Measurements from ENCODE around the gene GDF2.

The GDF2 gene

DNA sequence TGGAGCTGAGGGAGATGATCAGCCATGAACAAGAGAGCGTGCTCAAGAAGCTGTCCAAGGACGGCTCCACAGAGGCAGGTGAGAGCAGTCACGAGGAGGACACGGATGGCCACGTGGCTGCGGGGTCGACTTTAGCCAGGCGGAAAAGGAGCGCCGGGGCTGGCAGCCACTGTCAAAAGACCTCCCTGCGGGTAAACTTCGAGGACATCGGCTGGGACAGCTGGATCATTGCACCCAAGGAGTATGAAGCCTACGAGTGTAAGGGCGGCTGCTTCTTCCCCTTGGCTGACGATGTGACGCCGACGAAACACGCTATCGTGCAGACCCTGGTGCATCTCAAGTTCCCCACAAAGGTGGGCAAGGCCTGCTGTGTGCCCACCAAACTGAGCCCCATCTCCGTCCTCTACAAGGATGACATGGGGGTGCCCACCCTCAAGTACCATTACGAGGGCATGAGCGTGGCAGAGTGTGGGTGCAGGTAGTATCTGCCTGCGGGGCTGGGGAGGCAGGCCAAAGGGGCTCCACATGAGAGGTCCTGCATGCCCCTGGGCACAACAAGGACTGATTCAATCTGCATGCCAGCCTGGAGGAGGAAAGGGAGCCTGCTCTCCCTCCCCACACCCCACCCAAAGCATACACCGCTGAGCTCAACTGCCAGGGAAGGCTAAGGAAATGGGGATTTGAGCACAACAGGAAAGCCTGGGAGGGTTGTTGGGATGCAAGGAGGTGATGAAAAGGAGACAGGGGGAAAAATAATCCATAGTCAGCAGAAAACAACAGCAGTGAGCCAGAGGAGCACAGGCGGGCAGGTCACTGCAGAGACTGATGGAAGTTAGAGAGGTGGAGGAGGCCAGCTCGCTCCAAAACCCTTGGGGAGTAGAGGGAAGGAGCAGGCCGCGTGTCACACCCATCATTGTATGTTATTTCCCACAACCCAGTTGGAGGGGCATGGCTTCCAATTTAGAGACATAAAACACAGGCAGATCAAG, 3.3 kb downstream of the GDF2 start:
- in situ Hi-C loops (cut with HindIII; ENCODE audit: low pct_ligation_motif_present, low pct_unique_long_range_greater_than_20kb, low sequenced_read_pairs), result no loop called here
- DNase-seq, result no peak

DNA sequence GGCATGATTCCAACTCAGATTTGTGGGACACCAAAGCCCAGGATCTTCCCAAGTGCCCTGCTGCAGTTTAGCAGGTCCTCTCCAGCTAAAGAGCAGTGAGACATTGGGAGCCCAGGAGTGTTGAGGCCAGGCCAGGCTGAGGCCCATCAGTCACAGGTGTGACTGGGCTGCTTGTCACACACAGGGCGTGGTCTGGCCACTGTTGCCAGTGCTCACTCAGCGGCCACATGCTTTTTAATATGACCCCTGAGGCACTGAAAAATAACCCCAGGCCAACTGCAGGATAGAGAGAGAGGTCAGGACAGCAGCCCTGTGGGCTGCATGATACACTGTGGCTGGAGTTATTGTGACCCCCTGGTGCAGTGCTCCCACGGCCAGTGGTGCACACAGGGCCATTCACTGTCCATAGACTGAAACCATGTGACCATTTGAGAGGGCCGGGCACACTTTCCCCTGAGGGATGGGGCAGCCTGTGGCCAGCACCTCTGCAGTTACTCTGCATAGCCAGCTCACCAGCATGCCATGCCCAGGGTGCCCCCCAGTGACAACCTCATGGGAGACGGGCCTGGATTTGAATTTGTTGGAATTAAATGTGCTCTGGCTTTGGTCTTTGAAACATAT, 4.2 kb downstream of the GDF2 start:
- in situ Hi-C loops (cut with HindIII; ENCODE audit: low pct_ligation_motif_present, low pct_unique_long_range_greater_than_20kb, low sequenced_read_pairs), result no loop called here
- DNase-seq, result no peak

DNA sequence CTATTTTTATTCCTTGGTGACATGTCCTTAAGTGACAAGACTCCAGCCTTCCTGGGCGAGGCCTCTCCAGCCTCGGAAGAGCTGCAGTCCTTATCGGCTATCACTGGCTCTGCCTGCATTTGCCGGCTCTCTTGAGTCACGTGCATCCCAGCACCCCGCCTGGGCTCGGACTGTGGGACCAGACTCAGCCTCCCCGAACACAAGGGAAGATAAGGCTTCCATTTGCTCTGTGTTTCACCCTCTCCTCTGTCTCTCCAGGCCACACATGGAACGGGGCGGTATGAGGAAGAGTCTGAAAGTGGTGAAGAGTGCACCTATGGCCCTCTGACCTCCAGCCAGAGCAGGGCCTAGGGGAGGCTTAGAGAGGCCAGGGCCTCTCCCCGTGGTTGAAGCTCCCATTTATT, 4.7 kb downstream of the GDF2 start:
- no peak for DNase-seq
- in situ Hi-C loops (cut with HindIII; ENCODE audit: low pct_ligation_motif_present, low pct_unique_long_range_greater_than_20kb, low sequenced_read_pairs), result no loop called here

DNA sequence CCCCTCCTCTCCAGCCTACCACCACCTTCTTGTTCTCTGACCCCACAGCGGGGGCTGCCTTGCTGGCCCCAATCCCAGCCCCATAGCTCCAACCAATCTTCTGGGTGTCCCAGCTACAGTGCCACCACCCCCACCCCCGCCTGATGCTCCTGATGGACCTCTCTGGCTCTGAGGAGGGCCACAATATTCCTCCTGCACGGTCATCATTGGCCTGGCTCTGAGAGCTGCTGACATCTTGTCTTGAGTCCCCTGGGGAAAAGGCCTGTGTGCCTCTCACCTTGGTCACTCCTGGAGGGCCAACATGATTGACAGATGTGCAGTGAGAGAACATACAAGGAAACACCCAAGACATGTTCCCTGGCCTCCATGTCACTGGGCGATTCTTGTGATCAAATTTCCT, 7.6 kb downstream of the GDF2 start:
- no peak for DNase-seq
- in situ Hi-C loops (cut with HindIII; ENCODE audit: low pct_ligation_motif_present, low pct_unique_long_range_greater_than_20kb, low sequenced_read_pairs), result no loop called here

DNA sequence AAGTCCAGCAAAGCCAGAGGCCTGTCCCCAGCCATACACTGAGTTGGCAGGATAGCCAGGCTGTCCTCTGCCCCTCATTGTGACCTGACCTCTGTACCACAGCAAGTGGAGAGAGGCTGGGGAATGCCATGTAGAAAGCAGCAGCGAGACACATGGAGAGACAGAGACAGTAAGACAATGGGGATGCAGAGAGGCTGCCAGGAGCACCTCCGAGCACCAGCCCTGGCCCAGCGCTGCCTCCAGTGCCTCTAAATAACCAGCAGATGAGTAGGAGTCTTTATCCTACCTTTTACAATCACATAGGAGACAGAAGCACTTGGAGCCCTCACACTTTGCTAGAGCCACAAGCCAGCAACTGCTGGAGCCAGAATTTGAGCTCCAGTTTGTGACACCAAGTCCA, 8.1 kb downstream of the GDF2 start:
- in situ Hi-C loops (cut with HindIII; ENCODE audit: low pct_ligation_motif_present, low pct_unique_long_range_greater_than_20kb, low sequenced_read_pairs), result no loop called here
- no peak for DNase-seq

DNA sequence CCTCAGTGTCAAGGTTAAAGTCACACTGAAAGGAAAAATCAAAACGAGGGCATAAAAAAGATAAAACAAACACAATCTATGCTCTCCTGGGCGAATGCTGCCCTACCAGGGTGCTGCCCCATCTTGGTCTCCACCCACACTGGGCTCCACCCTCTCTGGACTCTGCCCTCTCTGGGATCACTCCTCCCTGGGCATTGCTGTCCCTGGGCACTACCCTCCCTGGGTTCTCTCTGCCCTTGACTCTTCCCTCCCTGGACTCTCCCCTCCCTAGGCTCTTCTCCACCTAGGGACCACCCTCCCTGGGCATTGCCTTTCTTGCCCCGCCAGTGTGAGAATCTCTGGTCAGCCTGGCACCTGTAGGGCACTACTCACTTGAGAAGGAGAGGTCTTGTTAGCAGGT, 8.6 kb downstream of the GDF2 start:
- DNase-seq, result no peak
- in situ Hi-C loops (cut with HindIII; ENCODE audit: low pct_ligation_motif_present, low pct_unique_long_range_greater_than_20kb, low sequenced_read_pairs), result no loop called here

DNA sequence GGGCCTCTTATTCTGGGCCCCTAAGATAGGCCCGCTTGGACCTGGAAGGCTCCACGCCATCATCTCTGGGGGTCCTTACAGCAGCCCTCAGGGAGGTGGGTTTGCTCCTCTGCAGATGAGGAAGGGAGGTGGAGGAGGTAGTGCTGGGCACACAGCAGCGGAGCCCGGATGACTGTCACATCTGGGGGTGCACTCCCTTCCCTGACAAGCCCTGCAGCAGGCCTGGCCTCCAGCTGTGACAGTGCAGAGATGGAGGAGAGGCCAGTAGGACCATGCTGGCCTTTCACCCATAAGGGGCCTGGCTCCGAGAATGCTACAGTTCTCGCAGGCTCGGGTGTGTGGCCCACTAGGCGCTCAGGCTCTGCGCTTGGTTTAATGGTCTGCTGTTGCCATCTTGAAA, 9.2 kb downstream of the GDF2 start:
- DNase-seq, result no peak
- in situ Hi-C loops (cut with HindIII; ENCODE audit: low pct_ligation_motif_present, low pct_unique_long_range_greater_than_20kb, low sequenced_read_pairs), result no loop called here

DNA sequence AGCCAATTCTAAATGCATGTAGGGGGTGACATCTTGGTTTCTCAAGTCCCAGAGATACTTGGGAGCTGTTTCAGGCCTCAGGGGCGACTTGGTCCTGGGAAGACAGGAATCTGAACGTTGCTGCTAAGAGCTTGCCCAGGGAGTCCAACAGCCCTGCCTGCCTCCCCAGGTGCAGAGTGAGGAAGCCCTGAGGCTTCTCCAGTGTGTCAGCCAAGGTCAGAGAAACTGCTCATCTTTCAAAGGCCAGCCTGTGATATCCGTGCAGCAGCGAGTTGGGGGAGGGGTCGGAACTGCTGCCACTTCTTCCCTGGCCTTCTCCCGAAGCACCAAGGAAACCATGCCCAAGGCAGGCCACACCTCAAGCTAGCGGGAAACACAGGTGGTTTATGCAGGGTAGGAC, 9.7 kb downstream of the GDF2 start:
- DNase-seq, result no peak
- in situ Hi-C loops (cut with HindIII; ENCODE audit: low pct_ligation_motif_present, low pct_unique_long_range_greater_than_20kb, low sequenced_read_pairs), result no loop called here

DNA sequence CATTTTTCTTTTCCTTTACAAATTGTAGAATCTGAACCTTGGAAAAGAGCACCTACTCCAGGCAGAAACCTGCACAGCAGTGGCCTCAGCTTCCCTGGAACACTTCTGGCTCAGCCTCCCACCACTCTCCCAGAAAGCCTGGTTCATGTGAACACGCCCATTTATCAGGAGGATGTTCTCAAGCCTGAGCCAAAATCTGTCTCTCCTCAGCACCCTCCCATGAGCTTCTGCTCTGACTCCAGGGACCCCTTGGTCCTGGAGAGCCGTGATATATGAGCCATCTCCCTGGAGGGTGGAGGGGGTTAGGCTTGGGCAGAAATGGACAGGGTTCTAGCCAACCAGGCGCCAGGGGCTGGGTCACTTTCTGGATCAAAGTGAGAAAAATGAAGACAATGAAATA, 10.1 kb downstream of the GDF2 start:
- in situ Hi-C loops (cut with HindIII; ENCODE audit: low pct_ligation_motif_present, low pct_unique_long_range_greater_than_20kb, low sequenced_read_pairs), result no loop called here
- DNase-seq, result no peak

DNA sequence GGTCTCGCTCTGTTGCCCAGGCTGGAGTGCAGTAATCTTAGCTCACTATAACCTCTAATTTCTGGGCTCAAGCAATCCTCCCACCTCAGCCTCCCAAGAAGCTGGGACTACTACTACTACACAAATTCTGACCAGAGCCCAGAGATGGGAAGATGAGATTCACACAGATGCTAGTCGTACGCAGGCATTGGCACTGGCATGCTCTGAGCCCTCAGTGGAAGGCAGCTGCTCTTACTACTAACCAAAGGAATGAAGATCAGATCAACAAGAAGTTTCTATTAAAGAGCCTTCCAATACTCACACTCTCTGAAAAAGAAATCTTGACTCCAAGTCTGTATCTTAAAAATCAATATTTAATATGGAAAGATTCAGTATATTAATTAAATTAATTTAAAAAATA, 10.7 kb downstream of the GDF2 start:
- DNase-seq, result no peak
- in situ Hi-C loops (cut with HindIII; ENCODE audit: low pct_ligation_motif_present, low pct_unique_long_range_greater_than_20kb, low sequenced_read_pairs), result no loop called here

DNA sequence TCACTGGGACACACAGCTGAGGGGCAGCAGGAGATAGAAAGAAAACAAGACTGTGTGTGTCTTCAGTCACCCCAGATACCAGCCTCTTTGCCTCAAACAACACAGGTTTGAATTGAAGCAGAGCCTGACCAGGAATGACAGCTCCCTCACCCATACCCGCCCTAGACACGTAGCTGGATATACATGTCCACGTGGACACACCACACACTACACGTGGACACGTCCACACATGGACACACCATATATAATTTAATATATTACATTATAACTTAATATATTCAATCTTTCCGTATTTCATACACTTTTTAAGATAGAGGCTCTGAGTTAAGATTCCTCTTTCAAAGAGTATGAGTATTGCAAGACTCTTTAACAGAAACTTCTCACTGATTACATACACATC, 11.3 kb downstream of the GDF2 start:
- DNase-seq, result no peak
- in situ Hi-C loops (cut with HindIII; ENCODE audit: low pct_ligation_motif_present, low pct_unique_long_range_greater_than_20kb, low sequenced_read_pairs), result no loop called here

DNA sequence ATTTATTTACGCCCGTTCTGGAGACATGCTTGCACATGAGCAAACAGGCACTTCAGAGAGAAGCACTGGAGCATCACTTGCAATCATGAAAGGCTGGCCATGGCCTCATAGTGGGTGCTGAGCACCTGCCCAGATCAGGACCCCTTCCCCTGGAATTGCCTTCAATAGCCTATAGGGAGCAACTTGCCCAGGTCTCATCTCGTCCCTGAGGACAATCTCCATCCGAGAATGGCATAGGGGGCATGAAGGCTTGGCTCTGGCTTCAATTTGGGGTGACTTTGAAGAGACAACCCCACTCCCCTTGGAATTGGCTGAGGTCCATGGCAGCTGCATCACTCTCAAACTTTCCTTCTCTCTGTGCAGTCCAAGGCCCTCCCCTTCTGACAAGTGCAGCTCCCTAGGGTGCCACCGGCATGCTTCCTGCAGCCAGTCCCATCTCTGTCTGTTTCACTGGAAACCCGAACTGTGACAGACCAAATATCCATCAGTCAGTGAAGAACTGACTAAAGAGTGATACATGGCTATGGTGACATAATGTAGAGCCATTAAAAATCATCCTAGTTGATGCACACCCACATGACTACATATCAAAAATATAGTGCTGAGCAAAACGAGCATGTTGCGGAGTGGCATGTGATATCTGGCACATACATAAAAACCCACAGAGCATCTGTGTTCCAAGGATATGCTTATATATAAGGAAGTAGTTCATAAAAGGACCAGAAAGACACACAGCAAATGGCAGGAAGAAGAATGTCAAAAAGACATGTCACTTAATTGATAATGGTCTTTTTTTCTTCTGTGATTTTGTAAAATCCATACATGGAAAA, 12.4 kb downstream of the GDF2 start:
- DNase-seq, result no peak
- in situ Hi-C loops (cut with HindIII; ENCODE audit: low pct_ligation_motif_present, low pct_unique_long_range_greater_than_20kb, low sequenced_read_pairs), result no loop called here

DNA sequence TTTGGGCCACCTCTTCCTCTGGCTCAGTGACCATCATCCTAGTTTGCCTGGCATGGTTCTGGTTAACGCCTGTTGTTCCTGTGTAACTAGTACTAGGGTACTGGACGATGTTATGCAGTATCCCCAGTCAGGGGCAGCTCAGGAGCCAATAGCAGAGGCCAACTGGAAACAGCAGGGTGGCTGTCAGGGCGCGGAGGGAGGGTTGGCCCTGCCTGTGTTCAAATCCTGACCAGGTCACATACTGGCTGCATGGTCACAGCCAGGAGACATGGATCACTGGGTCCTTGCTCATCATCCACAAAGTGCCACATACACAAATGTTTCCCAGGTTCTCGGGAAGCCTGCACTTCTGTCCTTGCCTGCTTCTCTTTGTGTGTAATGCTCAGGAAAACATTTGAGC, 13.7 kb downstream of the GDF2 start:
- no peak for DNase-seq
- in situ Hi-C loops (cut with HindIII; ENCODE audit: low pct_ligation_motif_present, low pct_unique_long_range_greater_than_20kb, low sequenced_read_pairs), result no loop called here

DNA sequence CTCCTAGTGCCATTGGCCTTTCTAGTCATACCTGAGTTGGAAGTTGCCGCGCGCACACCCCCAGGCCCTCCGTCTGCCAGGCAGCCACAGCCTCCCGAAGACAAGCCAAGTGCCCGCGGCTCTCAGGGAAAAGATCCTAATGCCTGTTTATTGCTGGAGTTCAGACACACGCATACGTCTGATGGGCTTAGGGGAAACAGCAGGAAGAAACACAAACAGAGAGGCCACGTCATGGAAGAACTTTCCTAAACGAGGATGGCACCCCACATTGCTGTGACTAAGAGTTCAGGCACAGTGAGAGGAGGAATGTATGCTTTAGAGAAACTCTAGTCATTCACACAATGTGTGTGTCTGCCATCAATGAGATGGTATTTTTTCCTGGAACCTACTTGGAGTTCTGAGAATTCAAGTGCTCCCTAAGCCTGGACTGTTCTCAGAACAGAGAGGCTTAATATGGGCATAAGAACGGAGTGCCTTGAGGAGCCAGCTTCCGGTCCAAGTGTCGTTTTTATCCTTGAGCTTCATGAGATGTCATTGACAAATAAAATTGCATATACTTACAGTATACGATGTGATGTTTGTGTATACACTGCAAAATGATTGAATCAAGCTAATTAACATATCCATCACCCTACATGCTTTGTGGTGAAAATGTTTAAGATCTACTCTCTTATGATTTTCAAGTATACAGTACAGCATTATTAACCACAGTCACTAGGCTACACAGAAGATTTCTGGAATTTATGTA, 14.3 kb downstream of the GDF2 start:
- DNase-seq, result no peak
- in situ Hi-C loops (cut with HindIII; ENCODE audit: low pct_ligation_motif_present, low pct_unique_long_range_greater_than_20kb, low sequenced_read_pairs), result no loop called here

DNA sequence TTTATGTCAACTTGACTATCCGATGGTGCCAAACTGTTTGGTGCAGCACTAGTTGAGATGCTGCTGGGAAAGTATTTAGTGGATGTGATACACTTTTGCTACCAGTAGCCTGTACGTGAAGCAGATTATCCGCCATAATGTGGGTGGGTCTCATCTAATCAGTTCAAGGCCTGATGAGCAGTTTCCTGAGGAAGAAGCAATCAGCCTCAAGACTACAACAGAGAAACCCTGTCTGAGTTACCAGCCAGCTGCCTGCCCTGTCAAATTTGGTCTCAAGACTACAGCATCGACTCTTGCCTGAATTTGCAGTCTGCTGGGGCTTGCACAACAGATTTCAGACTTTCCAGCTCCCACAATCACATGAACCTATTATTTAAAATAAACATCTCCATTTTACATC, 15.1 kb downstream of the GDF2 start:
- in situ Hi-C loops (cut with HindIII; ENCODE audit: low pct_ligation_motif_present, low pct_unique_long_range_greater_than_20kb, low sequenced_read_pairs), result no loop called here
- no peak for DNase-seq

DNA sequence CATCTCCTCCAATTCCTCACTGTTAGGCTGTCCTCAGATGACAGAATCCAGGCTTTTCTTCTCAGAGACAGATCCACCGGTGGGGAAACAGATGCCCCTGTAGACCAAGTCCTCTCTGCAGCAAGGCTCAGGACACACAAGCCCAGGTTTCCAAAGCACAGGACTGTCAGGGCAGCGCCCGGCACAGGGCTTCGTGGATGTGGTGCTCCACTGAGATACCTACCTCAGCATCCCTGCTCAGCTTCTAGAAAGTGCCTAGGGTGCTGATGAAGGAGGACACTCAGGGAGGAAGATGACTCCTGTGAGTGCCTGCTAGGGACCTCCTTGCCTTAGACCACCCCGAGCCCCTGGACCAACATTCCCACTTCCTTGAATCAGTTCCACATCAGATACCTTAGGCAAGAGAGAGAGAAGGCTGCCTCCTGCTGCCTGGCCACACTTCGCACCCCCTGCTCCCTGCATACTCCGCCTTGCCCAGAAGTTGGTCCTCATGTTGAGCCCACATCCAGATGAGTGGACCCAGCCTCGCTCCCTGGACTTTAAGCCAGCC, 17.0 kb downstream of the GDF2 start:
- DNase-seq, result no peak
- in situ Hi-C loops (cut with HindIII; ENCODE audit: low pct_ligation_motif_present, low pct_unique_long_range_greater_than_20kb, low sequenced_read_pairs), result no loop called here

DNA sequence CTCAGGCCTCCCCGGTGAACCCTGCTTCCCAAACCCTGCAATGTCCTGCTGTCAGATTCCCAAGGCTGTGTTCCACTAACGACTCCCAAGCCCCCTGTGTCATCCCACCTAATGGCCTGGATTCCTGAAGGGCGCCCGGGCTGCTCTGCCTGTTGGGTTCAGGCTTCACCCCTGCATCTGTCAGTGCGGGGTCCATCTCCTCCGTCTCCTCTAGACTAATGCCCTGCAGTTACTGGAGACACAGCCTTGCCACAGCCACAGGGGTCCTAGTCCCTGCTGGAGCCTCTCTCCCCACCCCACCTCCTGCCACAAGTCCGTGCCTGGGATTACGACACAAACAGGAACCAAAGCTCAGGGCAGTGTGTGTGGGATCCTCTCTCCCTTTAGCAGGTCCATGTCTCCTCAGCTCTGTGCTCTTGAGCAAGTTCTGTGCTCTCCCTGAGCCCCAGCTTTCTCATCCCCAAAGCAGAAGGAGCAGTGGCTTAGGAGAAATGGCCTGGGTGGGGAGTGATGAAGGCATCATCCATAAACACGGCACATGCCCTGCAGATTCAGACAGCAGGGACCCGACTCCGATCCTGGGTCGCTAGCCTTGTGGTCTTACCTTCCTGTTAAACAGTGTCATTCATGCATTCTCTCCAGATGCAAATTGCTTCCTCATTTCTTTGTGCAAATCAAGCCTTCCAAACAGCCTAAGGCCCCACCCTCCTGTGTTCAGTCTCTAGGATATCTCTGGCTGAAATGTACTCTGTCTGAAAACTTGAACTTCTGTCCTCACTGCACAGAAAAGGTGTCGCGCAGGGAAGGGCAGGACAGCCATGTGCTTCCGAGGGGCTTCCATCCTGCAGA, 17.7 kb downstream of the GDF2 start:
- DNase-seq, result no peak
- in situ Hi-C loops (cut with HindIII; ENCODE audit: low pct_ligation_motif_present, low pct_unique_long_range_greater_than_20kb, low sequenced_read_pairs), result no loop called here

Data from ACHN (cell line).